ENCODE measurements around the gene RXYLT1. TPM values are rescaled to one million over a fixed set of nuclear protein-coding genes. Genes with fewer than 3 reads are reported as not detected.

Gene RXYLT1
- total RNA-seq, 6 experiments from 2014 or later = 15.3 to 17.9 (median 16.7) TPM

DNA sequence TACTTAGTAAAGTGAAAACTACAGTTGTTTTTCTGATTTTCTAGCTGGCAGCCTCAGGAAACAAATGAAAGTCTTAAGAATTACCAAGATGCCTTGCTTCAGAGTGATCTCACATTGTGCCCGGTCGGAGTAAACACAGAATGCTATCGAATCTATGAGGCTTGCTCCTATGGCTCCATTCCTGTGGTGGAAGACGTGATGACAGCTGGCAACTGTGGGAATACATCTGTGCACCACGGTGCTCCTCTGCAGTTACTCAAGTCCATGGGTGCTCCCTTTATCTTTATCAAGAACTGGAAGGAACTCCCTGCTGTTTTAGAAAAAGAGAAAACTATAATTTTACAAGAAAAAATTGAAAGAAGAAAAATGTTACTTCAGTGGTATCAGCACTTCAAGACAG lies 28.9 kb downstream of the RXYLT1 start:
- no peak for DNase-seq
- TF ChIP-seq, protein P1, sequence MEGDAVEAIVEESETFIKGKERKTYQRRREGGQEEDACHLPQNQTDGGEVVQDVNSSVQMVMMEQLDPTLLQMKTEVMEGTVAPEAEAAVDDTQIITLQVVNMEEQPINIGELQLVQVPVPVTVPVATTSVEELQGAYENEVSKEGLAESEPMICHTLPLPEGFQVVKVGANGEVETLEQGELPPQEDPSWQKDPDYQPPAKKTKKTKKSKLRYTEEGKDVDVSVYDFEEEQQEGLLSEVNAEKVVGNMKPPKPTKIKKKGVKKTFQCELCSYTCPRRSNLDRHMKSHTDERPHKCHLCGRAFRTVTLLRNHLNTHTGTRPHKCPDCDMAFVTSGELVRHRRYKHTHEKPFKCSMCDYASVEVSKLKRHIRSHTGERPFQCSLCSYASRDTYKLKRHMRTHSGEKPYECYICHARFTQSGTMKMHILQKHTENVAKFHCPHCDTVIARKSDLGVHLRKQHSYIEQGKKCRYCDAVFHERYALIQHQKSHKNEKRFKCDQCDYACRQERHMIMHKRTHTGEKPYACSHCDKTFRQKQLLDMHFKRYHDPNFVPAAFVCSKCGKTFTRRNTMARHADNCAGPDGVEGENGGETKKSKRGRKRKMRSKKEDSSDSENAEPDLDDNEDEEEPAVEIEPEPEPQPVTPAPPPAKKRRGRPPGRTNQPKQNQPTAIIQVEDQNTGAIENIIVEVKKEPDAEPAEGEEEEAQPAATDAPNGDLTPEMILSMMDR (IDR thresholded peaks at IDR 0.05) = no peak
- Mint-ChIP-seq H3K36me3 (ENCODE audit: low read depth) (no peaks in the 10 kb centered on the region), H3K9me3 (no peaks in the 10 kb centered on the region), H3K27me3 (ENCODE audit: insufficient read depth) (no peaks in the 10 kb centered on the region), H3K4me1 (ENCODE audit: low read depth) (peaks cover 7% of the 10 kb centered on the region), H3K4me3 (no peak overlapping the region), H3K27ac (no peak overlapping the region)

DNA sequence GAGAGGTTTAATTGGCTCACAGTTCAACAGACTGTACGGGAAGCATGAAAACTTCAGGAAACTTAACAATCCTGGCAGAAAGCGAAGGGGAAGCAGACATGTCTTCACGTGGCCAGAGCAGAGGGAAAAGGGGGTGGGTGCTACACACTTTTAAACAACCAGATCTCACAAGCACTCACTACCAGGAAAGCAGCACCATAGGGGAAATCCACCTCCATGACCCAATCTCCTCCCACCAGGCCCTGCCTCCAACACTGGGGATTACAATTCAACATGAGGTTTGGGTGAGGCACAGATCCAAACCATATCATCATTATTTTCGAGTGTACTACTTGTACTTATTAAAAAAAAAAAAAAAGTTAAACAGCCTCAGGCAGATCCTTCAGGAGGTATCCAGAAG lies 29.9 kb downstream of the RXYLT1 start:
- Mint-ChIP-seq H3K27me3 (ENCODE audit: insufficient read depth) (no peaks in the 10 kb centered on the region), H3K4me3 (no peak overlapping the region)
- TF ChIP-seq, protein P1 (IDR thresholded peaks at IDR 0.05) = no peak

DNA sequence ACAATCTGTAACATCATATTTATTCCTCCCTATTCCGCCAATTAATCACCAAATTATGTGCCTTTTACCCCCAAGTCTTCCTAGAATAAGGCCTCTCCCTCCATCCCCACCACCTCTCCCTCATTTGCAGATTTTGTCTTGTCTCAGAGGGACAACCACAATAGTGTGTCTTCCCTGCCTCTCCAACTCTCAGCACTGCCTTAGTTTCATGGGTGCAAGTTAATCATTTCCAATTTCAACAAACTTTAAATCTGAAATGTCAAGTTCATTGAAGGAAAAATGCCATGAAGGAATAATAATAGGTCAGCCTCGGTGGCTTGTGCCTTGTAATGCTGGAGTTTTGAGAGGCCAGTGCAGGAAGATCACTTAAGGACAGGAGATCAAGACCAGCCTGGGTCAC lies 31.6 kb downstream of the RXYLT1 start:
- H3K4me3 Mint-ChIP-seq = no peak overlapping the region
- no peaks in the 10 kb centered on the region for H3K27me3 Mint-ChIP-seq (ENCODE audit: insufficient read depth)
- TF ChIP-seq, protein P1 (IDR thresholded peaks at IDR 0.05) = no peak
- no peaks in the 10 kb centered on the region for H3K4me1 Mint-ChIP-seq (ENCODE audit: low read depth)
- H3K27ac Mint-ChIP-seq = no peak overlapping the region
- no peaks in the 10 kb centered on the region for H3K36me3 Mint-ChIP-seq (ENCODE audit: low read depth)
- DNase-seq = no peak
- no peaks in the 10 kb centered on the region for H3K9me3 Mint-ChIP-seq

More for the DNA sequence above, 29.9 kb downstream of the RXYLT1 start:
- no peak for DNase-seq
- Mint-ChIP-seq H3K9me3 (no peaks in the 10 kb centered on the region), H3K4me1 (ENCODE audit: low read depth) (peaks cover 5% of the 10 kb centered on the region), H3K36me3 (ENCODE audit: low read depth) (no peaks in the 10 kb centered on the region), H3K27ac (no peak overlapping the region)

DNA sequence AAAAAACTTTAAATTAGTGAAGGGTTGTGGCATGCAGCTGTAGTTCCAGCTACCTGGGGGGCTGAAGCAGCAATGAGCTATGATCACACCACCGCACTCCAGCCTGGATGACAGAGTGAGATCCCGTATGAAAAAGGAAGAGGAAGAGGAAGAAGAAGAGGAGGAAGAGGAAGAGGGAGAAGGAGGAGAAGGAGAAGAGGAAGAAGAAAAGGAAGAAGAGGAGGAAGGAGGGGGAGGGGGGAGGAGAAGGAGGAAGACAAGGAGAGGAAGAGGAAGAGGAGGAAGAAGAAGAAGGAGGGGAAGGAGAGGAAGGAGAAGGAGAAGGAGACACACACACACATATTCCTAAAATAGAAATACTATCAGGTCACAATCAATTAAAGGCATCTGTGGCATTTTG lies 32.0 kb downstream of the RXYLT1 start:
- DNase-seq = no peak
- Mint-ChIP-seq H3K27me3 (ENCODE audit: insufficient read depth) (no peaks in the 10 kb centered on the region), H3K9me3 (no peaks in the 10 kb centered on the region), H3K4me3 (no peak overlapping the region), H3K27ac (no peak overlapping the region), H3K4me1 (ENCODE audit: low read depth) (no peaks in the 10 kb centered on the region), H3K36me3 (ENCODE audit: low read depth) (no peaks in the 10 kb centered on the region)
- TF ChIP-seq, protein P1 (IDR thresholded peaks at IDR 0.05) = no peak

DNA sequence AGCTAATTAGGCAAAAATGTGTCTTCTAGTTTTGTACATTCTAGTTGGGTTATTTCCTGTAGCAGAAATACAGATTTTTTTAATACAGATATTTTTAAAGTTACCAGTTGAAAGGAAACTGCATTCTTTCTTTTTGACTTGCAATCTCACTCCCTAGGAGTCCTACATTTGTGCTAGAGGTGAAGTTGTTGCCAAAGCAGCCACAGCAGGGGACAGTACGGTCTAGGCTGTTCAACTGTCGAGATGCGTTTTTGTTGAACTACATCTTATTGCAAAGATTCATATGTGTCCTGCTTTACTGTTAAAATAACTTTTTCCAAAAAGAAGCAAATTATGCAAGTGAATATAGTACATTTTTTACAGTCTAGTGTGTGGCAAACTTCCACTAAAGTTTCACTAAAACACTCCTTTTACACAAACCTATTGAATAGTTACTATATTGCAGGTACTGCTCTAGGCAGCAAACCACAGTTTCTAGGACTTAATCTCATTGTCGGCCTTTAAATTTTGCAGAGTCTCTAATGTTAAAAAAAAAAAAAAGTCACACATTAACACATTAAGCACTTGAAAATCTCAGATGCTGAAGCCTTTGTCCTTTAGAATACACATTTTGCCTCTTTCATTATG lies 34.5 kb downstream of the RXYLT1 start:
- peaks cover 7% of the 10 kb centered on the region for H3K36me3 Mint-ChIP-seq (ENCODE audit: low read depth)
- H3K27me3 Mint-ChIP-seq (ENCODE audit: insufficient read depth) = no peaks in the 10 kb centered on the region
- H3K4me1 Mint-ChIP-seq (ENCODE audit: low read depth) = no peaks in the 10 kb centered on the region
- no peak for DNase-seq
- TF ChIP-seq, protein P1 (IDR thresholded peaks at IDR 0.05) = no peak
- H3K4me3 Mint-ChIP-seq = no peak overlapping the region
- H3K27ac Mint-ChIP-seq = no peak overlapping the region
- peaks cover 6% of the 10 kb centered on the region for H3K9me3 Mint-ChIP-seq

DNA sequence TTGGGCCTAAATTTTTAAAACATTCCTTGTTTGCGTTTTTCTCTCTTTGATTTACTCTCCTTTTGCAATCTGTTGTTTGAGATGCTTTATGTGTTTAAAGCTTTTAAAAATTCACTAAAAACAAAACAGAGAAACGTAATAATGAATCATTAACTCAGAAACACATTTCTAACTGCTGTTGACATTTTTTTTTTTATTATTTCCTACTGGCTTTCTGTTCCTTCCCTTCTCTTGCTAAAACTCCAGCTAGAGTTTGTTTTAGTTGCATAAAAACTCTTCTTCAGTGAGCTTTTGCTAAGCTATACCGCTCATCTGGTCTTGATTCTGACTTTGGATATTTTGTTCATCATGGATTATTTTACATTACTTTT lies 35.8 kb downstream of the RXYLT1 start:
- TF ChIP-seq, protein P1 (IDR thresholded peaks at IDR 0.05) = no peak
- Mint-ChIP-seq H3K27me3 (ENCODE audit: insufficient read depth) (no peaks in the 10 kb centered on the region), H3K27ac (no peak overlapping the region), H3K9me3 (peaks cover 6% of the 10 kb centered on the region), H3K4me1 (ENCODE audit: low read depth) (no peaks in the 10 kb centered on the region), H3K36me3 (ENCODE audit: low read depth) (peaks cover 13% of the 10 kb centered on the region), H3K4me3 (no peak overlapping the region)
- no peak for DNase-seq

Measured in HFFc6 (cell line).